Stimulated activated naive CD8-positive, alpha-beta T cell treated with anti-CD3 and anti-CD28 coated beads, Interleukin-15, Interleukin-2, amounts not matched to agents 100 ng/mL and 50 ng/mL, for 24 hours (primary cell): ENCODE data around the gene OR13D1.
"Not testable (repeated sequence)": the region's sequence is repeated elsewhere in the genome, so short reads cannot be mapped to it uniquely, and the experiment has no call there.

Source experiments
- H3K27ac Mint-ChIP-seq: one replicate; pipeline ENCODE4 v1.8.0; 2021; ENCODE audit warnings: mild to moderate bottlenecking, mixed read lengths
- H3K27me3 Mint-ChIP-seq: one replicate; pipeline ENCODE4 v1.8.0; 2021; ENCODE audit warnings: mixed read lengths
- H3K36me3 Mint-ChIP-seq: one replicate; pipeline ENCODE4 v1.8.0; 2021; ENCODE audit warnings: low read depth, mixed read lengths
- H3K4me1 Mint-ChIP-seq: one replicate; pipeline ENCODE4 v1.8.0; 2021; ENCODE audit warnings: low read depth, mixed read lengths
- H3K4me3 Mint-ChIP-seq: one replicate; pipeline ENCODE4 v1.8.0; 2021; ENCODE audit warnings: mild to moderate bottlenecking, mixed read lengths
- H3K9me3 Mint-ChIP-seq: one replicate; pipeline ENCODE4 v1.8.0; 2021; ENCODE audit warnings: mixed read lengths

OR13D1 gene

GRCh38 chr9:104694218-104694617 lies at the start of gene OR13D1:
OR13D1 (plus strand) TSS chr9:104694518; CDS start chr9:104694518, 0 bp downstream.
- Mint-ChIP-seq H3K9me3 (no peaks in the 10 kb centered on the region), H3K27ac (no peak within 1 kb of the TSS), H3K36me3 (no peaks in the 10 kb centered on the region), H3K4me1 (no peaks in the 10 kb centered on the region), H3K4me3 (no peak within 1 kb of the TSS), H3K27me3 (no peaks in the 10 kb centered on the region)

GRCh38 chr9:104658496-104659195 lies 35.7 kb upstream of the OR13D1 start:
- Mint-ChIP-seq H3K4me1 (no peaks in the 10 kb centered on the region), H3K4me3 (no peak overlapping the region), H3K27ac (no peak overlapping the region), H3K27me3 (no peaks in the 10 kb centered on the region), H3K36me3 (no peaks in the 10 kb centered on the region), H3K9me3 (no peaks in the 10 kb centered on the region)

- H3K4me3 Mint-ChIP-seq = no peak overlapping the region
- H3K36me3 Mint-ChIP-seq = no peaks in the 10 kb centered on the region
- H3K4me1 Mint-ChIP-seq = no peaks in the 10 kb centered on the region
- H3K9me3 Mint-ChIP-seq = no peaks in the 10 kb centered on the region
- H3K27ac Mint-ChIP-seq = no peak overlapping the region
- peaks cover 4% of the 10 kb centered on the region for H3K27me3 Mint-ChIP-seq
Measured at GRCh38 chr9:104675611-104676010, 18.7 kb upstream of the OR13D1 start.

GRCh38 chr9:104682642-104683041 lies 11.7 kb upstream of the OR13D1 start:
- Mint-ChIP-seq H3K27ac (no peak overlapping the region), H3K27me3 (no peaks in the 10 kb centered on the region), H3K4me3 (no peak overlapping the region), H3K36me3 (no peaks in the 10 kb centered on the region), H3K9me3 (no peaks in the 10 kb centered on the region), H3K4me1 (peaks cover 6% of the 10 kb centered on the region)

GRCh38 chr9:104686081-104686480 lies 8.2 kb upstream of the OR13D1 start:
- H3K9me3 Mint-ChIP-seq = no peaks in the 10 kb centered on the region
- no peak overlapping the region for H3K4me3 Mint-ChIP-seq
- H3K4me1 Mint-ChIP-seq = peaks cover 6% of the 10 kb centered on the region
- no peak overlapping the region for H3K27ac Mint-ChIP-seq
- H3K27me3 Mint-ChIP-seq = no peaks in the 10 kb centered on the region
- no peaks in the 10 kb centered on the region for H3K36me3 Mint-ChIP-seq

- H3K36me3 Mint-ChIP-seq = peaks cover 5% of the 10 kb centered on the region
- no peaks in the 10 kb centered on the region for H3K4me1 Mint-ChIP-seq
- no peak overlapping the region for H3K4me3 Mint-ChIP-seq
- no peaks in the 10 kb centered on the region for H3K27me3 Mint-ChIP-seq
- peaks cover 5% of the 10 kb centered on the region for H3K9me3 Mint-ChIP-seq
- no peak overlapping the region for H3K27ac Mint-ChIP-seq
Measured at GRCh38 chr9:104700306-104700705, 6.0 kb downstream of the OR13D1 start.

GRCh38 chr9:104708737-104709136 lies 14.4 kb downstream of the OR13D1 start:
- not testable (repeated sequence) for H3K36me3 Mint-ChIP-seq, H3K4me3 Mint-ChIP-seq, H3K27ac Mint-ChIP-seq, H3K4me1 Mint-ChIP-seq, H3K27me3 Mint-ChIP-seq
- peaks cover 13% of the 10 kb centered on the region for H3K9me3 Mint-ChIP-seq

- Mint-ChIP-seq H3K9me3 (peaks cover 3% of the 10 kb centered on the region), H3K27ac (no peak overlapping the region), H3K4me1 (no peaks in the 10 kb centered on the region), H3K4me3 (no peak overlapping the region), H3K27me3 (no peaks in the 10 kb centered on the region), H3K36me3 (no peaks in the 10 kb centered on the region)
Measured at GRCh38 chr9:104711604-104712003, 17.3 kb downstream of the OR13D1 start.

- Mint-ChIP-seq H3K27me3 (peaks cover 7% of the 10 kb centered on the region), H3K9me3 (no peaks in the 10 kb centered on the region), H3K4me3 (no peak overlapping the region), H3K36me3 (no peaks in the 10 kb centered on the region), H3K4me1 (no peaks in the 10 kb centered on the region), H3K27ac (no peak overlapping the region)
Measured at GRCh38 chr9:104725014-104725413, 30.7 kb downstream of the OR13D1 start.

GRCh38 chr9:104738452-104738851 lies 44.1 kb downstream of the OR13D1 start:
- Mint-ChIP-seq H3K4me1 (peaks cover 8% of the 10 kb centered on the region), H3K9me3 (no peaks in the 10 kb centered on the region), H3K27me3 (no peaks in the 10 kb centered on the region), H3K4me3 (no peak overlapping the region), H3K27ac (no peak overlapping the region), H3K36me3 (no peaks in the 10 kb centered on the region)

- Mint-ChIP-seq H3K9me3 (no peaks in the 10 kb centered on the region), H3K4me3 (no peak overlapping the region), H3K27me3 (no peaks in the 10 kb centered on the region), H3K27ac (no peak overlapping the region), H3K4me1 (peaks cover 8% of the 10 kb centered on the region), H3K36me3 (no peaks in the 10 kb centered on the region)
Measured at GRCh38 chr9:104740621-104741020, 46.3 kb downstream of the OR13D1 start.

- Mint-ChIP-seq H3K36me3 (no peaks in the 10 kb centered on the region), H3K27ac (no peak overlapping the region), H3K4me1 (peaks cover 24% of the 10 kb centered on the region), H3K9me3 (no peaks in the 10 kb centered on the region), H3K27me3 (no peaks in the 10 kb centered on the region), H3K4me3 (no peak overlapping the region)
Measured at GRCh38 chr9:104743376-104743985, 49.2 kb downstream of the OR13D1 start.
